ENCODE results near the gene NUCKS1. TPM values are rescaled to one million over a fixed set of nuclear protein-coding genes. Genes with fewer than 3 reads are reported as not detected.

Gene NUCKS1
- total and polyA plus RNA-seq, 2 of the 4 experiments (the other 2 are of a cell fraction) = 37.9 to 103 TPM

- H2AFZ ChIP-seq (replicated peaks; ENCODE audit: low read length, poor library complexity) = no peak overlapping the region
- no peak overlapping the region for H3K4me2 ChIP-seq (ENCODE audit: low read depth, low read length)
- no peak overlapping the region for H4K8ac ChIP-seq (ENCODE audit: low read depth in 2 of 2, low read length in 2 of 2)
- H3K56ac ChIP-seq (ENCODE audit: extremely low read depth, insufficient read depth, low read length) = no peak overlapping the region
- peaks cover 2 to 12% of the 10 kb centered on the region in 2 experiments; a peak in 3 of 4 replicates for H3K79me1 ChIP-seq (ENCODE audit: low read depth in 1 of 2, low read length in 2 of 2)
- DNase-seq (no peak), ATAC-seq (ENCODE audit: low read depth) (no peak)
- CTCF ChIA-PET = interaction anchor here (0.6 to 1.0 kb wide), 2 partner anchors 48 to 70 kb away, joined by 3 read pairs; no protein-coding TSS in a partner anchor
- H3K4ac ChIP-seq (ENCODE audit: low read depth, low read length) = no peak overlapping the region
- H2AK9ac ChIP-seq (replicated peaks; ENCODE audit: low read depth, low read length, poor library complexity) = no peak overlapping the region
- in situ Hi-C loops (cut with MboI; ENCODE audit: low sequenced_read_pairs) = loop anchor here (5.0 kb wide), 1 partner anchor 40 kb away; no protein-coding TSS in a partner anchor
- H3K9me3 ChIP-seq (ENCODE audit: control insufficient read depth, insufficient read depth, low read length) = no peaks in the 10 kb centered on the region
- dilution Hi-C loops (cut with HindIII; ENCODE audit: low sequenced_read_pairs, unreplicated experiment) = no loop called here
- H3K14ac ChIP-seq (replicated peaks; ENCODE audit: low read depth, low read length) = no peak overlapping the region
- H3K4me1 ChIP-seq (ENCODE audit: control insufficient read depth, insufficient read depth, low read length) = peaks cover 6% of the 10 kb centered on the region
- no peak overlapping the region for H2BK120ac ChIP-seq (ENCODE audit: low read depth, low read length)
- intact Hi-C loops (cut with micrococcal nuclease) = no loop called here
- H3K27ac ChIP-seq (ENCODE audit: insufficient read depth, low read length) = no peak overlapping the region
- H3K18ac ChIP-seq (ENCODE audit: low read depth, low read length) = no peak overlapping the region
- H3K36me3 ChIP-seq (ENCODE audit: control insufficient read depth, insufficient read depth, low read length) = peaks cover 4% of the 10 kb centered on the region
- no peak overlapping the region for H4K5ac ChIP-seq (ENCODE audit: low read depth, low read length)
- peaks cover 4% of the 10 kb centered on the region; the same call in 1 of the 2 replicates for H4K20me1 ChIP-seq (ENCODE audit: insufficient read depth, low read length)
- WGBS, 2 experiments (ENCODE audit: extremely low coverage in 2 of 2, insufficient read length in 1 of 2) = no CpG with 5 or more reads among the region's 6 CpGs
- no peak overlapping the region for H3K4me3 ChIP-seq (ENCODE audit: insufficient read depth, low read depth, low read length)
- H3K9ac ChIP-seq (ENCODE audit: low read depth, low read length) = no peak overlapping the region
- BruUV-seq (replicated peaks) = no TSS peak
- no peak overlapping the region for H3K23ac ChIP-seq (ENCODE audit: low read depth, low read length)
- POLR2A ChIA-PET (ENCODE audit: unreplicated experiment) = no interaction called here
- no peak overlapping the region for H2AK5ac ChIP-seq (ENCODE audit: low read depth, low read length)
- H4K91ac ChIP-seq (ENCODE audit: insufficient read depth, low read depth, low read length) = no peak overlapping the region
- H3K9me1 ChIP-seq (ENCODE audit: insufficient read depth, low read length) = peaks cover 11% of the 10 kb centered on the region; the same call in 1 of the 2 replicates
- H3K27me3 ChIP-seq (ENCODE audit: control insufficient read depth, insufficient read depth, low read length) = no peaks in the 10 kb centered on the region
- no peak overlapping the region for H2BK5ac ChIP-seq (ENCODE audit: low read depth, low read length, poor library complexity, severe bottlenecking)
- no peak overlapping the region for H2BK15ac ChIP-seq (ENCODE audit: low read depth, low read length)
- no peak overlapping the region for H2BK20ac ChIP-seq (ENCODE audit: low read depth, low read length)
- TF ChIP-seq CTCF (conservative IDR thresholded peaks at IDR 0.05; ENCODE audit: low read depth, low read length) (no peak), BHLHE40 (IDR thresholded peaks at IDR 0.05; ENCODE audit: low read depth, low read length) (no peak), CEBPB (IDR thresholded peaks at IDR 0.05; ENCODE audit: low read depth, low read length) (no peak), MXI1 (IDR thresholded peaks at IDR 0.05; ENCODE audit: borderline replicate concordance, low read depth, low read length) (no peak), RAD21 (IDR thresholded peaks at IDR 0.05; ENCODE audit: low read length) (no peak), USF2 (IDR thresholded peaks at IDR 0.05; ENCODE audit: low read depth, low read length) (no peak), SMC3 (IDR thresholded peaks at IDR 0.05; ENCODE audit: low read depth, low read length) (no peak), MAFK (IDR thresholded peaks at IDR 0.05; ENCODE audit: low read depth, low read length) (no peak), POLR2A (IDR thresholded peaks at IDR 0.05; ENCODE audit: low read depth, low read length) (no peak), RCOR1 (IDR thresholded peaks at IDR 0.05; ENCODE audit: insufficient replicate concordance, low read length) (no peak), RFX5 (IDR thresholded peaks at IDR 0.05; ENCODE audit: low read depth, low read length) (no peak), MAZ (IDR thresholded peaks at IDR 0.05; ENCODE audit: borderline replicate concordance, low read depth, low read length) (no peak), CHD1 (IDR thresholded peaks at IDR 0.05; ENCODE audit: low read depth, low read length) (no peak), NFE2L2 (IDR thresholded peaks at IDR 0.05; ENCODE audit: low read depth, low read length) (no peak)
These were observed 43.1 kb downstream of the NUCKS1 start for GRCh38 chr1:205706601-205707502.

Data from IMR-90 (cell line).